Right lobe of liver (tissue), 4 donors: Measurements from ENCODE around the gene FLYWCH1.
A peak's percentile ranks its signal among the peaks of the same experiment; 100 is the strongest.

Source experiments
- CTCF ChIP-seq, 4 donors: fragments of 200-600 bp in 3 of 4; fragments of 450-650 bp in 1 of 4; IDR thresholded peaks; one replicate each; pipeline versions ENCODE4 v1.5.1 to v1.8.0; 2016 to 2022; ENCODE audit warnings: antibody characterized with exemption in 4 of 4, mild to moderate bottlenecking in 2 of 4
- POLR2A ChIP-seq: fragments of 450-650 bp; IDR thresholded peaks from one replicate; pipeline ENCODE4 v1.6.1; 2017; ENCODE audit warnings: antibody characterized with exemption, mild to moderate bottlenecking
- donor health status: DM: no; HTN: no; CAD: no.
- donor health status: DM: no; HTN: no; CAD: no.
- donor health status: DM: no; HTN: yes; CAD: no.

DNA sequence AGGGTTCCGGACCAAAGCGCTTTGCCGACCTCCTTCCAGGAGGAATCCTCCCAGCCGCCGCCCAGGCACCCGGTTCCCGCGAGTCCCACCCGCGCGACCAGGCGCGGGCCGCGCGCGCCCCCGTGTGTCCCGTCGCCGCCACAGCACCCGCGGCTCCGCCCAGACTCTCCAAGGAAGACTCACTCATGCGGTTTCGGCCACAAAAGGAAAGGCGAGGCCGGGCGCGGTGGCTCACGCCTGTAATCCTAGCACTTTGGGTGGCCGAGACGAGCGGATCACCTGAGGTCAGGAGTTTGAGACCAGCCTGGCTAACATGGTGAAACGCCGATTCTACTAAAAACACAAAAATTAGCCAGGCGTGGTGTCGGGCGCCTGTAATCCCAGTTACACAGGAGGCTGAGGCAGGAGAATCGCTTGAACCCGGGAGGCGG is 72.0 kb downstream of the FLYWCH1 start:
- TF ChIP-seq CTCF (IDR thresholded peaks at IDR 0.05) (peak; percentile 84 to 98 (median 94)), POLR2A (no peak)
